GM18517 (cell line): ENCODE results near the gene GIGYF2.

Source experiments
- ATAC-seq: cut with Tn5 transposase; IDR thresholded peaks from one replicate; pipeline ENCODE4 v1.9.1; 2021; ENCODE audit warnings: mild to moderate bottlenecking, moderate library complexity; ENCODE audit not compliant: unreplicated experiment

Gene GIGYF2

DNA sequence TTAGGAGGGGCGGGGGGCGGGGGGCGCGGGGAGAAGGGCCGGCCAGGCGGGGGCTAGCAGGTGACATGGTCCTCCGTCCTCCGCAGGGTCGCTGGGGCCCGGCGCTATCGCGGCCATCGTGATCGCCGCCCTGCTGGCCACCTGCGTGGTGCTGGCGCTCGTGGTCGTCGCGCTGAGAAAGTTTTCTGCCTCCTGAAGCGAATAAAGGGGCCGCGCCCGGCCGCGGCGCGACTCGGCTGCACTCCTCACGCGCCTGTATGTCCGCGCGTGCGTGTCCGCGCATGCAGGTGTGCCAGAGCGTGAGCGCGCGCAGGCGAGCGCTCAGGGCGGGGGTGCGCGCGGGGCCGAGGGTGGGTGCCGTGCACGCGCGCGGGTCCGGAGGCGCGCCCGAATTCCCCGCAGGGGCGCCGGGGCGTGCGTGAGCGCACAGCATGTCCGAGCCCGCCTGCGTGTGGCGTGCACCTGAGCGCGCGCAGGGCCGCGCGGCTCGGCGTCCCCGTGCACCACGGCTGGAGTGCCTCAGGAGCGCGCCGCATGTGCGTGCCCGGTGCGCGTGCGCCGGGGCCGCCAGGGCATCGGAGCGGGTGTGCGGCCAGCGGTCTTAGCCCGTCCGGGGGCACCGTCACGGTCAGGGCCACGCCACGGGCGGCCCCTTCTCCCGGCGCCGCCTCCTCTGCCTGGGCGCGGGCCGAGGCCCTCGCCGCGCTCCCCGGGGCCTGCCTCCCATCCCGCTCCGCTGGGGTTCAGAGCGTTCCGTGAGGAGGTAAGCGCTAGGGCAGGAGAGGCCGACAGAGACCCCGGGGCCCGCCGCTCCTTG, 179.2 kb downstream of the GIGYF2 start:
- peak; percentile 51 for ATAC-seq

DNA sequence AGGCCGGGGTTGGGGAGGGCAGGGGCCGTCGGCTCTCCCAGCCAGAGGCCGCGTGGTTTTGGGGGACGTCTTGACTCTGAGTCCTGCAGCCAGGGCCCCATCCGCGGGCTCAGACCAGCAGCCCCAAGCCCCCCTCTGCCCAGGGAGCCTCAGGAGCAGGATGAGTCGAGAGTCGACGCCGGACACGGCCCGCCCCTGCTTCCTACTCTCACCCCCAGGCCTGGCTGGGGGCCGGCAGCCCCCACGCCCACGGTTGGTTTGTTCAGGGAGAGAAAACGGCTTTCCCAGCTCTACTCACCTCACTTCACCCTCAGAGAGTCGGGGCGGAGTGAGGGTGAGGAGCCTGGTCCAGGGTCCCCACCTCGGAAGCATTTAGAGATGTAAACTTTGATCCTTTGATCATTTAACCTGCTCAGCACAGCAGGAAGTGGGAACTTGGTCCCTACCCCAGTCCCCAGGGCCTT, 179.9 kb downstream of the GIGYF2 start:
- no peak for ATAC-seq

DNA sequence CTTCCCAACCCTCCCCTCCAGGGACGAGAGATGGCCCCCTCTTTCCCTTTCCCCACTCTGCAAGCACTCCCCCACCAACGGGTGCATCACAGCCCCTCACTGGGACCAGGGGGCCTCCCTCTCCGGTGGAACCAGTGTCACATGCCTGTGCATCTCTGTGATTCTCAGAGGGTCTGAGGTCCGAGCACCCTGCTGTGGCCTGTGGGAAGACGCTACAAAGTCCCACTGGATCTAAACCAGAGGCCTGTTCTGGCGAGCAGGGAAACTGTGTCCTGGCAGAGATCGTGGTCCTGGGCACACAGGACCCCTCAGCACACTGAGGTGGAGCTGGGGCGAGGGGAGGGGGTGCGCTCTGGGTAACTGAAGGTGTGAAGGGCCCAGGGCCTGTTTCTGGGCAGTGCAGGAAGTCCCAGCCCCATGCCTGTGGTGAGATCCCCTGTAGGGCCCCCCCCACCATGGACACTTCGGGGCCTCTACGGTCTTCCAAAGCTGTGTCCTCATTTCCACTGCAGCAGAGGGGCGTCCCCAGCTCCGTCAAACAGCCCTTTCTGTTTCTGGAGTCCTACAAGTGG, 180.9 kb downstream of the GIGYF2 start:
- no peak for ATAC-seq

DNA sequence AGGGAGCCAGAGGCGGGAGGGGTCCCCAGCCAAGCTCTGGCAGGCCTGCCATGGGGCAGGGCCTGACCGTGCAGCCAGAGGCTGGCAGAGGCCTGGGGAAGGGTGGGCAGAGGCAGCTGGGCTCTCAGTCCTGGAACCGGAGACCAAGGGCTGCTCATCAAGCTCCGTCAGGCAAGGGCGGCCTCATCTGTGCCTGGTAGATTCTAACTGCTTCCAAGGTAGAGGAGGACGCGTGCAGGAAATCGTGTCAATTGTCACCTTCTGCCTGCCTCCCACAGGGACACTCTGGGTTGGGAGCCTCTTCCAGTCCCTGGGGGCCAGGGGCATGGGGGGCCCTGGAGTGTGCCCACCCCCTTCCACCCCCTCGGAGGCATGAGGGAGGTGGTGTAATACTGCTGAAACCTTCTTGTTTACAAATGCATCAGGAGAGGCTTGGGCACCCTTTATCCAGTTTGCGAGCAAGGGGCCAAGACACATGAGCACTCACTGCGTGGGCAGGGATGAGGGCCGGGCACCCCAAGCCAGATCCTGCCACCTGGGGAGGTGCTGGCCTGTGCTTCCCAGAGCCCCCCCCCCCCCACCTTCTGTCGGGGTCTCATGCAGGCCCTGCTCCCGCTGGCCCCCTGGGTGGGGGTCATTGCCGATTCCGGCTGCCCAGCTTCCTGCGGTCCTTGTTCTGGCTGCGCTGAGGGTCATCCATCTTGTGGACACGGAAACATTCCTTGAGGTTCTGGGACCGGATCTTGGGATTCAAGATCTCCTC, 181.9 kb downstream of the GIGYF2 start:
- ATAC-seq = no peak

DNA sequence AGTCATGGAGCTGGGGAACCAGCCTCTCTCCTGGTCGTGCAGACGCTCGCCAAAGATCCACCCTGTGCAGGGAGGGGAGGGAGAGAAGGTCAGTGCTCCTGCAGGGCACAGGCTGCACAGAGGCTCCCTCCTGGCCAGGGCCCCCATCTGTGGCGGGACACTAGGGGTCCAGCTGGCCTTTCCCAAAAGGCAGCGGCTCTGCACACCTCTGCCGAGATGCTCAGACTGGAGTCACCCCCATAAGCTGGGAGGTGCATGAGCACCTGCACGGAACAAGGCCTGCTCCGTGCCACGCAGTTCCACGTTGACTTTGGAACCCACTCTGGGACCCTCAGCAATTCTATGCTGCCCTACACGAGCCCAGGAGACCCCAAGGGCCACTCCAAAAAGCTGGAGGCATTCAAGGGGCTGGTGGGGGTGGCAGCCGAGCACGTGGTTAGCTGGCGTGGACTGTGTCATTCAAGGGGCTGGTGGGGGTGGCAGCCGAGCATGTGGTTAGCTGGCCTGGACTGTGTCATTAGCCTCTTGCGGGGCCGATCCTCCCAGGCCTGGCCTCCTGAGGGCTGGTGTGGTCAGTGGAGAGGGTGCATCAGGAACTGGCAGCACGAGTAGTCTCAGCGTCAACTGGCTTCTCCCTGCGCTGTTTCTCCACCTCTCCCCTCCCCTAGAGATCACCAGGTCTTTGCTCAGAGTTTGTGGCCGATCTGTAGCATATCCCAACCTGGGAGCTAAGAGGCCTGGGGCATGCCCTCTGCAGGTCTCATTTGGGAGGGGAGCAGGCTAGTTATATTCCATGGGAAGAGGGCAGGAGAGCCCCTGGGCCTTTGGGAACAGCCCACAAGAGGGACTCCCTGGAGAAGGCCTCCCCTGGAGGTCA, 182.7 kb downstream of the GIGYF2 start:
- ATAC-seq = no peak

DNA sequence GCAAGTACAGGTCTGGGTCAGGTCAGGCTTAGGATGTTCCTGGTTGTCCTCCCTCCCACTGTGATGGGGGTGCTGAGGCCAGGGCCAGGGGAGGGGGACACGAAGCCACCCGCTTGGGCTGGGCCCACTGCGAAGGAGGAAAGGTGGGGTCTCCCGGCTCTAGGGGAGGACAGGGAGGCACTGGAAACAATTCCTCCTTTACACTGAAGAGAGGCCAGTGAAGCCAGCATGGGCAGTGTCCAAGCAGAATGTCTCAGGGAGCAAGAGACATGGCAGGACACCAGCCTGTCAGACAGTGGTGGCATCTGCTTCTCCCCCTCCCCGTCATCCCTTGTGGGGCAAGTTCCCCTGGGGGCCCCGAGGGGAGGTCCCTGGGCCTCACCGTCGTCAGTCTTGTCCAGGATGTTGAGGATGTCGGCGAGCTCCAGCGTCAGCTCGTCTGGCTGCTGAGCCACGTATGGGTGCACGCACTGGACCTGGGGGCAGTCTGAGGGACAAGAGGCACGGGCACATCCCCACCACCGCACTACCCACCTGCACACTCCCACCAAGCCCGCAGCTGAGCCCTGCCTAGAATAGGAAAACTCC, 183.7 kb downstream of the GIGYF2 start:
- no peak for ATAC-seq

DNA sequence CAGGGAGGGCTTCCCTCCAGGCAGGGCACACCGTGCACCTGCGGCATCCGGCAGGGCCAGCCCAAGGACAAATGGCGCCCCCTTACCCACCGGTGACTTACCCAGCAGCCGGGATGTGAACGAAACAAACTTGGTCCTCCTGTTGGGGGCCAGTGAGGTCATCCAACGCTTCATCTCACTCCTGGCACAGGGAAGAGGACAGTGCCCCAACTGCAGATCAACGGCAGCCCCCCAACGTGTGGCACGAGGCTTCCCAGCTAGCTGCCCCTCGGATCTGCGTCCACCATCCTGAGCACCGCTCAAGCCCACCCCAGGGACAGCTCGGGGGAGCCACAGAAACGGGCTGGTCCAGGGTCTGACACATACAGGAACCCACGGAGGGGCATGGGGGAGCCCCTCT, 185.0 kb downstream of the GIGYF2 start:
- no peak for ATAC-seq

DNA sequence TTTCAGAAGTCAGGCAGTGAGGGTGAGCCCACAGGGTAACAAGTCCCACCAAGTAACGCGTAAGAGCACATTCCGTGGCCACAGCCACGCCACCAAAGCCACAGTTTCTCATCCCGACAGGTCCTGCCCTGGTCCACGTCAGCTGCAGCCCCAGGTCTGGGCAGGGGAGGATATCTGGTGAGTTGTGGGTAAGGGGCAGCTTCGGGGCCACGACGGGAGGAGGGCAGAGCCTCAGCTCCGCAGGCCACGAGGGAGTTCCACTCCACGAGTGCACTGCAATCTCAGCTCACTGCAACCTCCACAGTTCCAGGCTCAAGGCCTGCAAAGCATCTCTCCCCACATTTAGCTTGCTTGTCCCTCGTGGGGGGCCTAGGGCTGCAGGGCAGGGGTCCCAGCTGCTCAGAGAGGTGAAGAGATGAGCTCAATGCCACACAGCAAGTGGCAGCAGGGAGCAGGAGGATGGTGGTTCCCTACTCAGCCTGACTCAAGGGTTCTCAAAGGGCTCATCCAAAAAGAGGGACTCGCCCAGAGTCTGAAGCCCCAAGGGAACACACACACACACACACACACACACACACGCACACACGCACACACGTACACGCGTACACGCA, 185.5 kb downstream of the GIGYF2 start:
- ATAC-seq = no peak

DNA sequence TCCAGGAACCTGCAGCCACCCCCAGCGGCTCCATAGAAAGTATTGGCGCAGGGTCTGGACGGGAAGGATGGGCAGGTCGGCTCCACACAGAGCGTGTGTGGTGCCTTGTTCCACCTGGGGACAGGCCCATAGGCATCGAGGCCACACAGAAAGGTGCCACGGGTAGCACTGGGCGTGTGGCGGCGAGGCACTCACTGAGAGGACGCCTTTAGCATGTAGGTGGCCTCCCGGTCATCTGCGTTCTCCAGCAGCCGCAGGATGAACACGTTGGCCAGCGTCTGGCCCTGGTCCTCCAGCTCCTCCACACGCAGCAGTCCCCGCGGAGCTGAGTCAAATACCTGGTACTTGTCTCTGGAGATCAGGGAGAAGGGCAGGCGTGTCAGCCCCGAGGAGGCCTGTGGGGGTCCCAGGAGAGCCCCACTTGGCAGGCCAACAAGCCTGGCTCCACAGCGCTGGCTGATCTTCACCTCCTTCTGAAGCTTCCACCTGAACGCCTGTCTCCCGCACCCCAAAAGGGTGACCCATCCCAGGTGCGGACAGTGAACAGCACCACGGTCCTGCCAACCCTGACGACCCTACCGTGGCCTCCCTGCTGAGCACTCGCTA, 186.1 kb downstream of the GIGYF2 start:
- no peak for ATAC-seq

DNA sequence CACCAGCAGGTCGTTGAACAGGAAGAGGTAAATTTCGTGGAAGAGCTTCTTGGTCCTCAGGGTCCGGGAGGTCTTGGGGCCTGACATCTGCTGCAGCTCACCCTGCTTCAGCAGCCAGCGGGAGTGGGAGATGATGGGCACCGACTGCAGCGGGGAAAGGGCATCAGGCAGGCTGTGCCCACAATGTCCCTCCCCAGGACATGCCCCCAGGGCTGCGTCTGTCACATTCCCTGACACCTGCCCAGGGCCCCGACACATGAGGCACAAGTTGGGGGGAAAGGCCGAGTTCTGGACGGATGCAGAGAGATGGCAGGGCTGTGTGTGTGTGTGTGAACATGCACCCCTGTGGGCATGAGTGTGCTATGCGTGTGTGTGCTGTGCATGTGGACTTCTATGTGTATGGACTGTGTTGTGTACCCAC, 186.9 kb downstream of the GIGYF2 start:
- no peak for ATAC-seq

DNA sequence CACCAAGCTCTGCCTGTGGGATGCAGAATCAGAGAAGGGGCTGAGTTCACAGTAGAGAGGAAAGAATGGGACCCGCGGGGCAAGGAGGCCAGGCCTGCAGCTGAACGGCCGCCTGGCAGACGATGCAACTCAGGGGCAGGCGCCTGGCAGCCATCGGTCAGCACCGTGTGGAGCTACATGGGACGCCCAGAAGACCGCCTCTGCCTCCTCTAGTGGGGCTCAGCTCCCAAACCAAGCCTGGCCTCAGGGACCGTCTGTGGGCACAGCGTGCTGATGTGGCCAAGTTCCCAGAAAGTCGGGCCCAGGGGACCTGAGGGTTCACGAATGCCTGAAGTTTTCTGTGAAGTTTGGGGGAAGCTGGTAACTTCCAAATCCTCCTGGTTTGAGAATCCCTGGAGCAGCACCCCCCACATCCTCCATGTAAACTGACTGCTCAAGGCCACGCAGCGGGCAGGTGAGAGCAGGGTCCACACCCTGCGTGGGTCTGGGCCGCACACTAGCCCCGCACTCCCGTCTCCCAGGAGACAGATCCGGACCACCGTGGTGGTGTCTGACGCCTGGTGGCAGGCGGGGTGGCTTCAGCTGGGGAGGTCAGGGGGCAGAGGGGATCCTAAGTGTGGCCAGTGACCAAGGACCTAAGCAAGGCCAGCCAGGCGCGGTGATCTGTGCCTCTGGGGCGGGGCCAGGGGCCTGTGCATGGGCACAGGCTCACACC, 187.6 kb downstream of the GIGYF2 start:
- no peak for ATAC-seq

DNA sequence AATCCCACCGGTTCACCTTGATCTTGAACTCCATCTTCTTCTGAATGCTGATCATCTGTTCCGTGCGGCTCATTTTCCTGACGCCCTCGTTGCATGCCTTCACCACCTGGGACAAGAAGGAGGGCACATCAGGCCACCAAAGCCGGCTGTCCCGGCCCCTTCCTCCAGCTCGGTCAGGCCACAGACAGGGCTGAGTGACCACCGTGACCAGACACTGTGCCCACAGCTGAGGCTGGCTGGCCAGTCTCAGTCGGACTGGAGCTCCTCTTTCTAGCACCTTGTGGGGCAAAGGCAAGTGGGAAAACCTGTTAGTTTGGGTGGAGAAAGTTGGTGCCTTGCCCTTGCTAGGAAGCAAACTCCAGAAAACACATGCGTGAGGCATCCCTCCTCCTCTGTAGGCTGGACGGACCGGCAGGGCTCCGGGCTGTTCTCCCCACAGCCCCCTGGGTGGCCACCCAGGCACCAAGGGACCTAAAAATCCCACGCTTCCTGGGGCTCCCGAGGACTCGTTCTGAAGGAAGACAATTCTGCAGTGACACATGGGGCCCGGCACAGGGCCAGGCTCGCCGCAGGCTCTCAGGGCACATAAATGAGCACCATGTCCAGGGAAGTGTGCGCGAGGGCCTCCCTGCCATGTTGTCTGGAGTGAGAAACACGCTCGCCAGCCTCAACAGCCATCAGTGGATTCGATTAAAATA, 188.3 kb downstream of the GIGYF2 start:
- ATAC-seq = no peak

DNA sequence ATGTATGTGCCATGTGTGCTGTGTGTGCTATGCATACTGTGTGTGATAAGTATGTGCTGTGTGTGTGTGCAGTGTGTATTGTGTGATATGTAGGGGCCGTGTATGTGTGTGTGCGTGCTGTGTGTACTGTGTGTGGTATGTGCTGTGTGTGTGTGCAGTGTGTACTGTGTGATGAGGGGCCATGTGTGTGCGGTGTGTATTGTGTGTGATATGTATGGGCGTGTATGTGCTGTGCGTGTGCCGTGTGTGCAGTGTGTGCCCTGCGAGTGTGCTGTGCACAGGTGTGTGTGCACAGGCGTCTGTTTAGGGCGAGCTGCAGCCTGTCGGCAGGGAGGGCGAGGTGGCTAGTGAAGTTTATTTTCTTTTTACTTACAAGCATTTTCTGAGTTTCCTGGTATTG, 189.0 kb downstream of the GIGYF2 start:
- ATAC-seq = no peak

DNA sequence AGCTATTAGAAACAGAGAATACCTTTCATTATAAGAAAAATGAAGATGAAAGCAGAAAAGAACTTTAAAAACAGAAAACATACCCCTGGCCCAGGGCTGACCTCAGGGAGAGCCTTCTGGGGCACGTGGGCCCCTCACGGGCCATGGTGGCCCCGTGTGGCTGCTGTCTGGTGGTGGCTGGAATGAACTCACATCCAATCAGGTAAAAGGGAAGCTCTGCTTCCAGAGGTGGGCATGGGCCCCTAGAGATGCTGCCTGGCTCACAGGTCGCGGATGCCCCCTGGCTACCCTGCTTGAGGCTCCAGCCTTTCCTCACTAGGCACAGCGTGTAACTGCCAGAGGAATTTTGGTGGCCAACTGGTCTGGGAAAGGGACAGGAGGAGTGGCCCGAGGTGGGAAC, 189.5 kb downstream of the GIGYF2 start:
- no peak for ATAC-seq

DNA sequence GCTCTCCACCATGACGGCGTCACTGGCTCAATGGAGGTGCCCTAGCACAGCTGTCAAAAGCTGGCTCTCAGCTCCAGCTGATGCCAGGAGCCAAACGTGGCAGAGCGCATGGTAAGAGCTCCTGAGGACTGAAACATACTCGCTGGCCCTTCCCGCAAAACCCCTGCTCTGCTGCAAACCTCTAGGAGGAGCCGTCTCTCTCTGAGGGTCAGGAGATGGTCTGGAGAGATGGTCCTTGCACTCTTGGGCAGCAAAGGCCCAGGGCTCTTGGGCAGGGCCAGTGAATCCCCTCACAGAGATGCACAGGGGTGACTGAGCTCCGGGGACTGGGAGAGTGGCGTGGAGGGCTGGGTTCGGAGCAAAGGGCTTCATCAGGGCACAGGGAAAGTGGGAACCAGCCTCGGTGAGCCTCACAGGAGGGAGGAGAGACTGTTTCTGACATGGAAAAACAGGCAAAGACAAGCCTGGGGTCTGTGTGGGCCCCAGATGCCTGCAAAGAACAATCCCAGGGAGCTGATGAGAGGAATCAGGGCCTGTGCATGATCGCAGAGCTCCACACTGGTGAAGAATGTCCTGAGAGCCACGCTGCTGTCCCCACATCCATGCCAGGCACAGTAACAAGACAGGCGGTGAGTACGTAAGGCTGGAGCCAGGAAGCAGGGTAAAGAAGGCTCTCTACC, 190.2 kb downstream of the GIGYF2 start:
- ATAC-seq = no peak

DNA sequence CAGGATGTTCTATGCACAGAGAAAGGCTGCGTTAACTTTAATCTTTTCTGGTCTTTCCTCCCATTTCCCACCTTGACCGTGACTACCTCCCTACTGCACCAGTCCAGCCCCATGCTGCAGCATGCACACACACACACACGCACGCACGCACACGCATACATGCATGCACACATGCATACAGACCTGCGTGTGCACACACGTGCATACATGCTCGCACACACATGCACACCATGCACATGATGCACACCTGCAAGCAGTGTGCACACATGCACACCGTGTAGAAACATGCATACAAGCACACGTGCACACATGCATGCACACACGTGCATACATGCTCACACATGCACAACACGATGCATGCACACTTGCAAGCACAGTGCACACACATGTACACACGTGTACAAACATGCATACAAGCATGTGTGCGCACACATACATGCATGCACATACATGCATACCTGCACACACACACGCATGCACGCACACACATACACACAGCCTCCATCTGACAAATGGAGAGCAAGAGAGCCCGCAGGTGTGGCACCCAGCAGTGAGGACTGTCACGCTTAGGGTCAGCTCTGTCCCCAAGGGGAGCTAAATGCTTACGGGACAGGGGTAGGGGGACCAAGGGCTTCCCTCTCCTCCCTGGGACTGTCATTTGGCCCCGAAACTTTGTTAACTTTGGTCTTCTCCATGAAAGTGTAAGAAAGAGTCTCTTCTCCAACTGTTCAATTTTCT, 191.1 kb downstream of the GIGYF2 start:
- no peak for ATAC-seq

DNA sequence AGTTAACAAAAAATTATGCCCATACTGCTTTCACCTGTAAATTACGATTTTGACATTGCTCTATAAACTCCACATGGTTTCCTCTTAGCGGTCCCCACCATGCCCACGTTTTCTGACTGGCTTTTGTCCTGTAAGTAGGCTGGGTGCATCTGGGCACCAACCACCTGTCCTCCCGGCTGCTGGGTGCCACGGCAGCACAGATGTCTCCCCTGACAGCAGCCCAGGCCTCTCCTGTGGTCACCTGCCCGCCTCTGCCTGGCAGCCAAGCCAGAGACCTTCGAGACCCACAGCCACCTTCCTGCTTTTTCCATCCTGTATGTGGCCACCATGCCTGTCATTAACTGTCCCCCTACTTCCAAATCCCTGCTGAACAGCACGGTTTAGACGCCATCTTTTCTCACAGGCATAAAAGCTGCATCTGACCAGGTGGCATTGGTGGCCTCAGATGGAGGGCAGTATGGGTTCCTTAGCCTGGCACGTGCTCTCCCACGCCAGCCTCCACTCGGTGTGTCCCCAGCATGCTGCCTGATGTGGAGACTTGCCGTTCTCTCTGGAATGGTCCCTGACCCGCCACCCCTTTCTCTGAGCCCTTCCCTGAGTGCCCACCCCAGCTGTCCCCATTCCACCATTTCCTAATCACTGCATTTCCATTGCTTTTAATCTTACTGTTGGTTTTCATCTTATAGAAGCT, 191.9 kb downstream of the GIGYF2 start:
- no peak for ATAC-seq
